ENCODE measurements around the gene SMC1B. TPM values are rescaled to one million over a fixed set of nuclear protein-coding genes. Genes with fewer than 3 reads are reported as not detected.

Gene SMC1B
- total and polyA plus RNA-seq, 2 experiments from 2014 or later: 0.10 TPM; not detected in 1

GRCh38 chr22:45304971-45305370 is 108.4 kb downstream of the SMC1B start:
- WGBS (ENCODE audit: low lambda C conversion rate, missing lambda C conversion rate): 76% methylated on average over 6 of the region's 6 CpGs

DNA sequence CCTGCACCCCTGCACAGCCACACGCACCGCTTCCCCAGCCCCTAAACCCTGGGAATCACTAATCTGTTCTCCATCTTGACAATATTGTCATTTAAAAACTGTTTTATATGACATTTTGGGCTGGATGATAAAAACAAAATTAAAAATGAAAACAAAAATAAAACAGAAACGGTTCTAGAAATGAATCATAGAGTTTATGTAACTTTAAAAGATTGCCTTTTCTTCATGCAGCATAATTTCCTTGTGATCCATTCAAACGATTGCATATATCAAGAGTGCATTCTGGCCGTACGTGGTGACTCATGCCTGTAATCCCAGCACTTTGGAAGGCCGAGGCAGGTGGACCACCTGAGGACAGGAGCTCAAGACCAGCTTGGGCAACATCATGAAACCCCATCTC is 110.2 kb downstream of the SMC1B start:
- H3K36me3 ChIP-seq (replicated peaks; ENCODE audit: insufficient read depth, low read depth): no peaks in the 10 kb centered on the region
- no peaks in the 10 kb centered on the region for H4K20me1 ChIP-seq (ENCODE audit: insufficient read depth, poor library complexity, severe bottlenecking)
- no peak for DNase-seq (ENCODE audit: low spot score)
- H3K9me2 ChIP-seq (replicated peaks; ENCODE audit: insufficient read depth): no peaks in the 10 kb centered on the region
- H3K4me3 ChIP-seq: no peak overlapping the region
- whole genome bisulfite sequencing (ENCODE audit: low lambda C conversion rate, missing lambda C conversion rate): 88% methylated on average over 7 of the region's 7 CpGs
- no peaks in the 10 kb centered on the region for H3K9me3 ChIP-seq (ENCODE audit: low read depth)
- TF ChIP-seq EZH2 (IDR thresholded peaks at IDR 0.05; ENCODE audit: borderline replicate concordance) (no peak), CTCF (IDR thresholded peaks at IDR 0.05; ENCODE audit: poor library complexity) (no peak), EZH2phosphoT487 (IDR thresholded peaks at IDR 0.05; ENCODE audit: low read depth, severe bottlenecking, unreplicated experiment) (no peak)
- peaks cover 11% of the 10 kb centered on the region for H3K4me1 ChIP-seq (ENCODE audit: insufficient read depth)
- H3K79me2 ChIP-seq: no peaks in the 10 kb centered on the region
- H2AFZ ChIP-seq: no peak overlapping the region
- no peak overlapping the region for H3K4me2 ChIP-seq
- no peak overlapping the region for H3K27ac ChIP-seq
- no peaks in the 10 kb centered on the region for H3K27me3 ChIP-seq

More at GRCh38 chr22:45304971-45305370, 108.4 kb downstream of the SMC1B start:
- peaks cover under 1% of the 10 kb centered on the region for H3K79me2 ChIP-seq
- no peaks in the 10 kb centered on the region for H4K20me1 ChIP-seq (ENCODE audit: insufficient read depth, poor library complexity, severe bottlenecking)
- no peak overlapping the region for H3K4me3 ChIP-seq
- no peak for TF ChIP-seq CTCF (IDR thresholded peaks at IDR 0.05; ENCODE audit: poor library complexity)
- no peak for TF ChIP-seq EZH2phosphoT487 (IDR thresholded peaks at IDR 0.05; ENCODE audit: low read depth, severe bottlenecking, unreplicated experiment)
- no peak for TF ChIP-seq EZH2 (IDR thresholded peaks at IDR 0.05; ENCODE audit: borderline replicate concordance)
- no peaks in the 10 kb centered on the region for H3K9me3 ChIP-seq (ENCODE audit: low read depth)
- H3K4me2 ChIP-seq: no peak overlapping the region
- H3K9me2 ChIP-seq (replicated peaks; ENCODE audit: insufficient read depth): no peaks in the 10 kb centered on the region
- peaks cover 18% of the 10 kb centered on the region for H3K4me1 ChIP-seq (ENCODE audit: insufficient read depth)
- no peaks in the 10 kb centered on the region for H3K36me3 ChIP-seq (replicated peaks; ENCODE audit: insufficient read depth, low read depth)
- no peak overlapping the region for H2AFZ ChIP-seq
- H3K27me3 ChIP-seq: no peaks in the 10 kb centered on the region
- H3K27ac ChIP-seq: peak overlapping the region; percentile 42
- DNase-seq (ENCODE audit: low spot score): no peak

DNA sequence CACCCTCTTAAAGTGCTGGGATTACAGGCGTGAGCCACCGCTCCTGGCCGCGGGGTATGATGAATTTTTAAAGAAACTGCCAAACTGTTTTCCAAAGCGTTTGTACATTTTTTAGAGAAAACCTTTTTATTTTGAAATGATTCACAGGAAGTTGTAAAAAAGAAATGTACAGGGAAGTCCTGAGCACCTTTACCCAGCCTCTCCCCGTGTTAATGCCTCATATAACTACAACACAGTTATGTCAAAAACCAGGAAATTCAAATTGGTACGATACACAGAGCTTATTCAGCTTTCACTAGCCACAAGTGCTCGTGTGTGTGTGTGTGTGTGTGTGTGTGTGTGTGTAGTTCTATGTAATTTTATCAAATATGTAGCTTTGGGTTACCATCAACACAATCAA is 110.6 kb downstream of the SMC1B start:
- no peak overlapping the region for H3K4me2 ChIP-seq

More for the DNA sequence above, 110.6 kb downstream of the SMC1B start:
- TF ChIP-seq EZH2phosphoT487 (IDR thresholded peaks at IDR 0.05; ENCODE audit: low read depth, severe bottlenecking, unreplicated experiment): no peak
- no peak for TF ChIP-seq EZH2 (IDR thresholded peaks at IDR 0.05; ENCODE audit: borderline replicate concordance)
- no peak for TF ChIP-seq CTCF (IDR thresholded peaks at IDR 0.05; ENCODE audit: poor library complexity)
- Histone ChIP-seq H2AFZ (no peak overlapping the region), H3K27me3 (no peaks in the 10 kb centered on the region), H3K27ac (no peak overlapping the region), H3K9me3 (ENCODE audit: low read depth) (no peaks in the 10 kb centered on the region), H3K36me3 (replicated peaks; ENCODE audit: insufficient read depth, low read depth) (no peaks in the 10 kb centered on the region), H4K20me1 (ENCODE audit: insufficient read depth, poor library complexity, severe bottlenecking) (no peaks in the 10 kb centered on the region), H3K9me2 (replicated peaks; ENCODE audit: insufficient read depth) (no peaks in the 10 kb centered on the region), H3K79me2 (no peaks in the 10 kb centered on the region), H3K4me1 (ENCODE audit: insufficient read depth) (peaks cover 11% of the 10 kb centered on the region), H3K4me3 (no peak overlapping the region)
- WGBS (ENCODE audit: low lambda C conversion rate, missing lambda C conversion rate): 79% methylated on average over 8 of the region's 8 CpGs
- DNase-seq (ENCODE audit: low spot score): no peak

Measured in hepatocyte (in vitro differentiated cells).